Stomach (tissue), 4 donors: ENCODE measurements around the gene SMYD3.

ENCODE experiments used
- CTCF ChIP-seq, 7 experiments: fragments of 450-650 bp in 4 of 7; fragments of 200-600 bp in 3 of 7; sonication (generic) in 3 of 7; IDR thresholded peaks; one replicate each; pipeline ENCODE4 v1.5.1; 2016 to 2019; ENCODE audit warnings: antibody characterized with exemption in 7 of 7, control low read depth in 2 of 7, mild to moderate bottlenecking in 1 of 7
- POLR2AphosphoS5 ChIP-seq, 3 donors: sonication (generic); formaldehyde crosslinking; IDR thresholded peaks; one replicate each; pipeline ENCODE4 v1.6.1; 2016; ENCODE audit warnings: antibody characterized with exemption in 3 of 3

GRCh38 chr1:246279402-246279801 lies 227.7 kb downstream of the SMYD3 start:
- TF ChIP-seq CTCF (IDR thresholded peaks at IDR 0.05) (no peak), POLR2AphosphoS5 (IDR thresholded peaks at IDR 0.05) (no peak)
